ENCODE results near the gene BRMS1.
"Not testable (repeated sequence)": the region's sequence is repeated elsewhere in the genome, so short reads cannot be mapped to it uniquely, and the experiment has no call there.

Gene BRMS1

GRCh38 chr11:66386171-66387069, 41.5 kb upstream of the BRMS1 start:
- DNase-seq (ENCODE audit: low read depth), result peak; percentile 90
- TF ChIP-seq MYC (IDR thresholded peaks at IDR 0.05; ENCODE audit: low read depth, low read length) (0 out of 2 replicates have a peak, but pooled peaks have one; percentile 10), MAX (IDR thresholded peaks at IDR 0.05; ENCODE audit: low read depth, low read length) (no peak; the same call in 1 of the 2 replicates), CTCF (IDR thresholded peaks at IDR 0.05; ENCODE audit: low read depth, low read length) (peak; percentile 96), POLR2A (IDR thresholded peaks at IDR 0.05; ENCODE audit: extremely low read depth, insufficient read length) (no peak)
- H3K4me3 ChIP-seq (ENCODE audit: low read depth, low read length), result no peak overlapping the region

- not testable (repeated sequence) for DNase-seq (ENCODE audit: low read depth); H3K4me3 ChIP-seq (ENCODE audit: low read depth, low read length)
Measured at GRCh38 chr11:66384316-66384715, 39.4 kb upstream of the BRMS1 start.

GRCh38 chr11:66380264-66380663, 35.4 kb upstream of the BRMS1 start:
- peak; percentile 35 for DNase-seq (ENCODE audit: low read depth)
- H3K4me3 ChIP-seq (ENCODE audit: low read depth, low read length), result not testable (repeated sequence)

GRCh38 chr11:66373690-66374287, 28.9 kb upstream of the BRMS1 start:
- not testable (repeated sequence) for DNase-seq (ENCODE audit: low read depth); H3K4me3 ChIP-seq (ENCODE audit: low read depth, low read length)

GRCh38 chr11:66373265-66373664, 28.4 kb upstream of the BRMS1 start:
- DNase-seq (ENCODE audit: low read depth), result peak; percentile 11
- H3K4me3 ChIP-seq (ENCODE audit: low read depth, low read length), result no peak overlapping the region
- no peak for TF ChIP-seq MYC (IDR thresholded peaks at IDR 0.05; ENCODE audit: low read depth, low read length)
- TF ChIP-seq MAX (IDR thresholded peaks at IDR 0.05; ENCODE audit: low read depth, low read length), result no peak
- no peak for TF ChIP-seq POLR2A (IDR thresholded peaks at IDR 0.05; ENCODE audit: extremely low read depth, insufficient read length)
- no peak for TF ChIP-seq CTCF (IDR thresholded peaks at IDR 0.05; ENCODE audit: low read depth, low read length)

GRCh38 chr11:66371627-66372415, 26.9 kb upstream of the BRMS1 start, which contains the start of gene SLC29A2:
Gene SLC29A2 (minus strand): TSS chr11:66371760. CDS start chr11:66371591, 169 bp downstream.
- TF ChIP-seq POLR2A (IDR thresholded peaks at IDR 0.05; ENCODE audit: extremely low read depth, insufficient read length) (peak; percentile 80), MYC (IDR thresholded peaks at IDR 0.05; ENCODE audit: low read depth, low read length) (no peak; the same call in 1 of the 2 replicates), MAX (IDR thresholded peaks at IDR 0.05; ENCODE audit: low read depth, low read length) (peak; percentile 50; the same call in 1 of the 2 replicates)
- DNase-seq (ENCODE audit: low read depth), result peak; percentile 94

GRCh38 chr11:66369073-66369894, 24.4 kb upstream of the BRMS1 start:
- TF ChIP-seq POLR2A (IDR thresholded peaks at IDR 0.05; ENCODE audit: extremely low read depth, insufficient read length), result no peak
- TF ChIP-seq CTCF (IDR thresholded peaks at IDR 0.05; ENCODE audit: low read depth, low read length), result no peak
- no peak for TF ChIP-seq MAX (IDR thresholded peaks at IDR 0.05; ENCODE audit: low read depth, low read length)
- TF ChIP-seq MYC (IDR thresholded peaks at IDR 0.05; ENCODE audit: low read depth, low read length), result no peak
- H3K4me3 ChIP-seq (ENCODE audit: low read depth, low read length), result peak overlapping the region; percentile 94

More at GRCh38 chr11:66371627-66372415, 26.9 kb upstream of the BRMS1 start, which contains the start of gene SLC29A2:
- peak within 1 kb of the TSS; percentile 94 for H3K4me3 ChIP-seq (ENCODE audit: low read depth, low read length)

More at GRCh38 chr11:66369073-66369894, 24.4 kb upstream of the BRMS1 start:
- peak; percentile 6 for DNase-seq (ENCODE audit: low read depth)
